DOHH2 (cell line): ENCODE results near the gene UROC1.

ENCODE experiments used
- CTCF ChIP-seq: fragments of 200-600 bp; sonication (generic); IDR thresholded peaks from one replicate; pipeline ENCODE4 v1.5.1; 2014; ENCODE audit warnings: antibody characterized with exemption, mild to moderate bottlenecking, low read depth, low read length; ENCODE audit not compliant: poor library complexity, severe bottlenecking
- EZH2phosphoT487 ChIP-seq: fragments of 200-600 bp; sonication (generic); IDR thresholded peaks from 2 replicates; pipeline ENCODE4 v1.6.1; 2017; ENCODE audit warnings: borderline replicate concordance, mild to moderate bottlenecking, antibody characterized with exemption, low read length, moderate library complexity, mixed read lengths

GRCh38 chr3:126507886-126508285, 9.7 kb downstream of the UROC1 start:
- TF ChIP-seq CTCF (no peak), EZH2phosphoT487 (no peak)
